HG03064 (cell line): ENCODE results near the gene UBN1.

Experiments
- ATAC-seq: cut with Tn5 transposase; IDR thresholded peaks from one replicate; pipeline ENCODE4 v1.9.1; 2021; ENCODE audit warnings: low read depth; ENCODE audit not compliant: unreplicated experiment

Gene UBN1

DNA sequence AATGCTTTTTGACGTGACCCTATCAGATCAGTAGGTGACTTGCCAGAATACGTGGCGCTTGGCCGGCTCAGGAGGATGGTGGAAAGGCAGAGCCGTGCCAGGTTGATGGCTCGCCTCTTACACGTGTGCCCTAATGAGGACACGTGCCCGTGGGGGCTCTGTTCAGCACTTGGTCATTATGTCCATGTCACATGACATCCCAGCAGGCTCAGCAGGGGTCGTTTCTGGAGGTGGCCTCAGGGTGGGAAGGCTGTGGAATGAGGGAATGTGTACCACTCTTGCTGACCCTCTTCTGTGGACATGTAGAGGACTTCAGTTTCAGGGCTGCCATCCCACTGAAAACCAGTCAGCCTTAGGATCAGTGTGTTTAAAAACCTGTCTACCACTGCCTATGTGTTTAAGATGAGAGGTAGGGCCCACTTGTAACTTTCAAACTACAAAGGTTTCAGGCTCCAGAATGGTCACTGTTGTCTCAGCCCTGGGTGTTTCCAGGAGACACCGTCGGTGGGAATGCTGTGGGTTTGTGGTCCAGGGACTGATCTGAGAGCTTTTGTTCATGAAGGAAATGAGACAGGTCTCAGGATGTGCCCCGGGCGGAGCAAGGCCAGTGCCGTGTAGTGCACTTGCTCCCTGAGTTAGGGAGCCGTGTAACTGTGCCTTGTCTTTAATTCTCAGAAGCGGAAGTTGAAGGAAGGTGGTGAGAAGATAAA is 12.1 kb downstream of the UBN1 start:
- ATAC-seq = no peak

DNA sequence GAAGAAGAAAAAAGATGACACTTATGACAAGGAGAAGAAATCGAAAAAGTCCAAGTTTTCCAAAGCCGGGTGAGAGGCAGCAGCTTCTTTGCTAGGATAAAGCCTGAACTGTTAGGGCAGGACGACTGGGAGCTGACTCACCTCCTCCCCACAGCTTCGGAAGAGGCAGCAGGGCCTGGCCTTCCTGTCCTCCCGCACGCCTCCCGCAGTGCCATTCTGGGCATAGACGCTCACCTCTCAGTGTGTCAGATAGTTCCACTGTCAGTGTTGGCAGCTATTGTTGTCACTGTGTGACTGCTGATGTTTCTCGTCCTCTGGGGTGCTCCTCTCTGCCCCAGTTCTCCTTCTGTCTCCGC is 12.6 kb downstream of the UBN1 start:
- no peak for ATAC-seq

DNA sequence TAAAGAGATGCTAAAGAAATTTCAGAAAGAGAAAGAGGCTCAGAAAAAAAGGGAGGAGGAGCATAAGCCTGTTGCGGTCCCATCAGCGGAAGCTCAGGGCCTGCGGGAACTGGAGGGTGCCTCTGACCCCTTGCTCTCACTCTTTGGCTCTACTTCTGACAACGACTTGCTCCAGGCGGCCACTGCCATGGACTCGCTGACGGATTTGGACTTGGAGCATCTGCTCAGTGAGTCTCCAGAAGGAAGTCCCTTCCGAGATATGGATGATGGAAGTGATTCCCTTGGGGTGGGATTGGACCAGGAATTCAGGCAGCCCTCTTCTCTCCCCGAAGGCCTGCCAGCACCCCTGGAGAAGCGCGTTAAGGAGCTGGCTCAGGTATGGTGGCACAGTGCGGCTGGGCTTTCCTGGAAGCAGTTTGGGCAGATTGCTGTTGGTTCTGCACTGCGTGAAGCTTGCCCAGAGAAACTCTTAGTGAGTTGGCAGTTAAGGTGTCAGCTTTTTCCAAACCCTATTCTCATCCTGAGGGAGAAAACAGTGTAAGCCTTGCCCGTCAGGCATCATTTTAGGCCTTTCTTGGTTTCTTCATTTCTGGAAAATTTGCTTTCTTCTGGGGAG is 13.6 kb downstream of the UBN1 start:
- ATAC-seq = no peak

DNA sequence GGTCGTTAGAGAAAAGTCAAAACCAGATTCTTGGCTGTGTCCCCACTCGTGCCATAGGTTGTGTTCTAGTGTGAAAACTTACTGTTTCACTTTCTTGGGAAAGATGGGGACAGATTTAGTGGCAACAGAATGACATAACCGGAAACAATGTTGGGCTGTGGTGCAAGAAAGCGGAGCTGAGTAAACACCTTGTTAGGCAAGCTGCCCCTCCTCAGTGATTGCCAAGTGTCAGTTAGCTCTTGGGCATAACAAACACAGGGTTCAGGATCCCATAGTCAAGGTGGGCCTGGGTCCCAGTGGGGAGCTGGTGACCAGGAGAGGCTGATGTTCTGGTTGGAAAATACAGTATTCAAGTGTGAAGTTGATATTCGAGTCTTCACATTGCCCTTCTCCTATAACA is 15.4 kb downstream of the UBN1 start:
- ATAC-seq = no peak

DNA sequence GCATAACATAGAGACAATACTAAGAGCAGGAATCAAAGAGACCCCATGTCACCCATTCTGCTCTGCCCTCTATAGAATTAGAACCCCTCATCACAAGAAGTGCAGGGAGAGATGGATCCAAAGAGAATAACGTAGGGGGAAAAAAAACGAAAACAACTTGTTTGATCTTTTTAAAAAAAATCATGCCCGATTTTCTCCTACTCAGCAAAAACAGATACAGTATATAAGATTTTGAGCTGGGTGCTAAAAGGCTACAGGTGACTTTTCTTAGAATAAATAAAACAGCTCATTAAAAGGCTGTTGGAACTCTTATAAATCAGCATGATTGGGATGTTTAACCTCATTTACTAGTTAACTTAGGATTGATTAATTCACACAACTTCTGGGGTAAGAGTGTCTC is 17.4 kb downstream of the UBN1 start:
- no peak for ATAC-seq

DNA sequence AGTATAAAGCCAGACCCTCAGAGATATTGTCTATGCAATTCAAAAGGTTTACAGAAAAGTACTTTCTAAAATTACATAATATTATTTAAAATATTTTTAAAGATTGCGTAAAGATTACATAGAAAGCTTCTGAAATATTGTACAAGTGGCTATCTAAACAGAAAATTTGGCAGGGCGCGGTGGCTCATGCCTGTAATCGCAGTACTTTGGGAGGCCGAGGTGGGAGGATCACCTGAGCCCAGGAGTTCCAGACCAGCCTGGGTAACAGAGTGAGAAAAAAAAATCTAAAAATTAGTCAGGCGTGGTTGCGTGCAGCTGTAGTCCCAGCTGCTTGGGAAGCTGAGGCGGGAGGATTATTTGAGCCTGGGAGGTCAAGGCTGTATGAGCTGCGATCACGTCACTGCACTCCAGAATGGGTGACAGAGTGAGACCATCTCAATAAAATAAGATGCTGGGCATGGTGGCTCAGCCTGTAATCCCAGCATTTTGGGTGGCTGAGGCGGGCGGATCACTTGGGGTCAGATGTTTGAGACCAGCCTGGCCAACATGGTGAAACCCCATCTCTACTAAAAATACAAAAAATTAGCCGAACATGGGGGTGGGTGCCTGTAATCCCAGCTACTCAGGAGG is 18.1 kb downstream of the UBN1 start:
- ATAC-seq = no peak

DNA sequence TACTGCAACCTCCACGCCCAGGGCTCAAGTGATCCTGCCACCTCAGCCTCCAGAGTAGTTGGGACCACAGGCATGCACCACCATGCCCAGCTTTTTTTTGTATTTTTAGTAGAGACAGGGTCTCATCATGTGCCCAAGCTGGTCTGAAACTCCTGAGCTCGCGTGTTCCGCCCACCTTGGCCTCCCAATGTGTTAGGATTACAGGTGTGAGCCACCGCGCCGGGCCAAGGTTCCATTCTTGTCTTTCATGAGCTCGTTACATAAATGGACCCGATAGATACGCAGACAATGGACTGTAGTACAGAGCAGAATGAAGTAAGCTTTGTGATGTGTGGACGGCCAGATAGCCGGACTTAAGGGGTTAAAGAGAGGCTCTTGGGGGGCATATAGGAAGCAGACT is 19.3 kb downstream of the UBN1 start:
- no peak for ATAC-seq

DNA sequence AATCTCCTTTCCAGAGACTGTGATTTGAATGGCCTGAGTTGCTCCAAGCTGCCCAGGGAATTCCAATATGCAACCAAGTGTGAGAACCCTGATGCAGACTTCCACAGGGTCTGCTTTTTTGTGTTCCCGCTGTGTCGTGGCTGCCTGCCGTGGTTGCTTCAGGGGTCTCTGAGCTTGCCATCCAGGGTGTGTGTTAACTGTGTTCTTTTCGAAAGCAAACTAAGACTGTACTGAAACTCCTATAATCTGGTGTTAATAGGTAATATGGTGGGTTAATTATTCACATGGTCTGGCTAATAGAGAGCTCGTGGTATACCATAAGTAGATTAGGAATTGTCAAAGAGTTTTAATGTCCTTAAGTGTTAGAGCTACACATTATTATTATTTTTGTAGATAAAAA is 20.7 kb downstream of the UBN1 start:
- no peak for ATAC-seq

DNA sequence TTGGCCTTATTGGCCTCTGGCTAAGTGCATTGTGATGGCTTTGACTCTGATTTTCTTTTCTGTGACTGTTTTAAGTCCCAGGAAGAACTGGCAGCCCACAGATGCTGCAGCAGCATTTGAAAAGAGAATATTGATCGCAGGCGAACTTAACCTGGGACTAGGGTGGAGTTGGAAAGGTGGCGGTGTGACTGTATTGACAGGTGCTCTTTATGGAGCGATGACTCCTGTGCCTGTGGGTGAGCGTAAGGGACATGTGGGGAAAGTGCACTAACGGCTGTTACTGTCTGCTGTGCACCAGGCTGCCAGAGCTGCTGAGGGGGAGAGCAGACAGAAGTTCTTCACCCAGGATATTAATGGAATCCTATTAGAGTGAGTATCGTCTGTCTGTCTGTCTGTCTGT is 21.3 kb downstream of the UBN1 start:
- no peak for ATAC-seq

DNA sequence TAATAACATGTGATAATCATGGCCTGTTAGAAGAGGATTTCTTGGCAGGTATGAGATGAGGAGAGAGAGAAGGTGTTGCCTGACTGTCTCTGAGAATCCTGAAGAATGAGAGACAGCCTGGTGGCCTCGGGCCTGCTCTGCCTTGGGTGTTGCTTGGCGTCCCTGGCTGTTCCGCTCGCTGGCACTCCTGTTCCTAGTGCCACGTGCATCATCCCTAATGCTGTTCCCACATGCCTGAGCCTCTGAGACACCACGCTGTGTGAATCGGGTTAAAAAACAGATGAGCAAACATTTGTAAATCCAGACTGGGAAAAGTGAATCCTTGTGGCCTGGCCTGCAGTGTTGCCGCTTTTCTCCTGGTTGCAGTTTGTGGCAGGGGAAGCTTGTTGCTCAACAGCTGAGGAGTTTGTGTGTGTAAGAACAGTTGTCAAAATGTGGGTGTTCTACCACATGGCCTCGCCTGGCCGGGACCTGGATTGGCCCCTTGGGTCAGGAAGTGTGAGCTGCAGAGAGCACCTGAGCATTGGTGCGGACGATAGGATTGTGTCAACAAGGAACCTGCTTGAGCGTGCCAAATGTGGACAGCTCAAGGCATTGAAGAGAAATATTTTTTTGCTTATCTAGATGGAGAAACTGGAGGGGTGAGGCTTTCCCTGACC is 22.0 kb downstream of the UBN1 start:
- no peak for ATAC-seq

DNA sequence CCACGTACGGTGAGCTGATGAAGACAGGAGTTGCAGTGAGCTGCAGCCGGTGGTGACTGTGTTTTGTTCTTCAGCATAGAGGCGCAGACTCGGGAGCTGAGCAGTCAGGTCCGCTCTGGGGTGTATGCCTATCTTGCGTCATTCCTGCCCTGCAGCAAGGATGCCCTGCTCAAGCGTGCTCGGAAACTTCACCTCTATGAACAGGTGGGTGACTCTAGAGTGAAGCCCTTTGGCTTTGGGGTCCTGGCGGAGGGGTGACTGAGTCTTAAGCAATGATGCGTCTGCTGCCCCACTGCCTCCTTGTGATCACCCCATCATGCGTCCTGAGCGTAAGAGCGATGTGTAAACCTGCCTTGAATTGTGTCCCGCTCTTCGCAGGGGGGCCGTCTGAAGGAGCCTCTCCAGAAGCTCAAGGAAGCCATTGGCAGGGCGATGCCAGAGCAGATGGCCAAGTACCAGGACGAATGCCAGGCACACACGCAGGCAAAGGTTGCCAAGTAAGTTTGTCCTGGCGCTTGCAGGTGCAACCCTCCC is 22.9 kb downstream of the UBN1 start:
- ATAC-seq = no peak

DNA sequence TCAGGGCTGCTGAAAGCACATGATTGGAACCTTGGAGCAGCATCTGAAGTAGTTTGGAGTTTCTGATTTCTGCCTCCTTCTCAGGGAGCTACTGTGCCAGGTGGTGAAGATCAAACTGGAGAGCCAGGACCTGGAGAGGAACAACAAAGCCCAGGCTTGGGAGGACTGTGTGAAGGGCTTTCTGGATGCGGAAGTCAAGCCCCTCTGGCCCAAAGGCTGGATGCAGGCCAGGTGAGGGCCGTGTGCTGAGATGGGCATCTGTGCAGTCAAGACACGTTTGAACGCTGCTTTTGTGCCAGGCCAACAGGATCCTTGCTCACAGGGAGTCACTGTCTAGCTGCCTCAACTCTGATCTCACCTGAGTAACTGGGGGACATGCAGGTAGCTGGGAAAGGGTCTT is 23.8 kb downstream of the UBN1 start:
- ATAC-seq = no peak

DNA sequence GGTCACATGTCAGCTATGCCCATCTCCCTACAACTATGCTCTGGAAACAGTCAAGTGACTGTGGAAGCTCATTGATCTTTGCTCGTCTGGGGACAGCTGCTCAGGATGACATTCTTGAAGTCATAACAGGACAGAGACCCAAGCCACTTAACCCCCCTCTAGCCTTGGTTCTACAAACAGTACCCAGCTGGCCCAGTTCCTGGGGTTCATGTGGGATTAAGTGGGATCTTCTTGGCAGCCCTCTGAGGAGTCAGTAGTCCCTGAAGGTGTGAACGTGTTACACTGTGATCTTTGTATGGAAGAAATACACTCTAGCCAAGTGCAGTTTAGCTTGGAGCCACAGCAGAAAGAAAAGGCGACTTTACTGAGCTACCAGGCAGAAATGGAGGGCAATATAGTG is 25.8 kb downstream of the UBN1 start:
- ATAC-seq = no peak

DNA sequence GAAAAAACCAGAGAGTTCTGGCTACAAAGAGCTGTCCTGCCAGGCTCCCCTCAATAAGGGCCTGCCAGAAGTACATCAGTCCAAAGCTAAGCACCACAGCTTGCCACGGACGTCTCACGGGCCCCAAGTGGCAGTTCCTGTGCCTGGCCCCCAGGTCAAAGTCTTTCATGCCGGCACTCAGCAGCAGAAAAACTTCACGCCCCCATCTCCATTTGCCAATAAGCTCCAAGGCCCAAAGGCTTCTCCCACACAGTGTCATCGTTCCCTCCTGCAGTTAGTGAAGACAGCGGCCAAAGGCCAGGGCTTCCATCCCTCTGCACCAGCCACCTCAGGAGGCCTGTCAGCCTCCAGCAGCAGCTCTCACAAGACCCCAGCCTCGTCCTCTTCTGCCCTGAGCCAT is 27.4 kb downstream of the UBN1 start:
- no peak for ATAC-seq

DNA sequence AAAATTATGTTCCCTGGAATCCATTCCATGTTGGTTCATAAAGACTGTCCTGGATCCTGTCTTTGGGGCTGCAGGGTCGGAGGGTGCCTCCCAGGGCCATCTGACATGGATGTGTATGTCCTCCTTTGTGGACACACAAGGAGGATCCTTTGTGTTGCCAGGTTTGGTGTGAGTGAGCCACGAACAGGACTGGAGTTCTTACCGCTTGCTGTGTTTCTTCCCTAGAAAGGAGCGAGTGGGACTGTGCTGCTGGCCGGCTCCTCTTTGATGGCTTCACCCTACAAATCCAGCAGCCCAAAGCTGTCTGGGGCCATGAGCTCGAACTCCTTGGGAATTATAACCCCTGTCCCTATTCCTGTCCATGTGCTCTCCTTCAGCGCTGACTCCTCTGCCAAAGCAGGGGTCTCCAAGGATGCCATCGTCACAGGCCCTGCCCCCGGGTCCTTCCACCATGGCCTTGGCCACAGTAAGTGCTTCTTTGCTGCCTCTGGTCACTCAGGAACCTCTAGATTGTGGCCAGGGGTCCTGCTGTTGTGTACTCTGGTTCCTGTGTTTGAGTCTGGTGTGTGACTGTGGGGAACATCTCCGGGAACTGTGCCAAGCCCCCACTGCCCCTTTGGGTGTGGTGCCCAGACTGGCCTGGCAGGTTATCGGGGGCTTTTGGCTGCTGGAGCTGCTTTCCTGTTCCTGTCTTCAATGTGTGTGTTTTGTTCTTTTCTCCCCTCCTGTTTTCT is 29.5 kb downstream of the UBN1 start:
- no peak for ATAC-seq

DNA sequence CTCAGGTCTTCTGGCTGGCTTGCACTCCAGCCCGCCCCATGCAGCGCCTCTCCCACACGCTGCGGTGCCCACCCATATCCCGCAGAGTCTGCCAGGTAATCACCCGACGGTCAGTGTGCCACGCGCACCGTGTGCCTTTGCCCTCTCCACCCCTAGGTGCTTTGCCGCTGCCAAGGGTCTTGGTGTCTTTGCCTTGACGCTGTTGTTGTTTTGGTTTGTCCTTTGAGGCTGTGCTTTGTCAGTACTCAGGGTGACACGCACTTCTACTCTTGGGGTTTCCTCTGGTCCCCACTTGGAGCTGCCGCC is 30.1 kb downstream of the UBN1 start:
- ATAC-seq = no peak

DNA sequence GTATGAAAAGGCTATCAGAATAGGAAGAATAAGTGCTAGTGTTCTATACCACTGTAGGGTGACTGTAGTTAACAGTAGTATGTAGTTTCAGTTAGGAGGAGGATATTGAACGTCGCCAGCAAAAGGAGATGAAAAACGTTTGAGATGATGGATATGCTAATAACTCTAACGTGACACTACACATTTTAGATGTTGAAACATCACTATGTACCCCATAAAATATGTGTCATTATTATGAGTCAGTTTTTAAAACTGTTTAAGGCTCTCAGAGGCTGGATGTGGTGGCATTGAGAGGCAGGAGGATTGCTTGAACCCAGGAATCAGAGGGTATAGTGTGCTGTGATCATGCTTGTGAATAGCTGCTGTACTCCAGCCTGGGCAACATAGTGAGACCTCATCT is 31.8 kb downstream of the UBN1 start:
- ATAC-seq = no peak

DNA sequence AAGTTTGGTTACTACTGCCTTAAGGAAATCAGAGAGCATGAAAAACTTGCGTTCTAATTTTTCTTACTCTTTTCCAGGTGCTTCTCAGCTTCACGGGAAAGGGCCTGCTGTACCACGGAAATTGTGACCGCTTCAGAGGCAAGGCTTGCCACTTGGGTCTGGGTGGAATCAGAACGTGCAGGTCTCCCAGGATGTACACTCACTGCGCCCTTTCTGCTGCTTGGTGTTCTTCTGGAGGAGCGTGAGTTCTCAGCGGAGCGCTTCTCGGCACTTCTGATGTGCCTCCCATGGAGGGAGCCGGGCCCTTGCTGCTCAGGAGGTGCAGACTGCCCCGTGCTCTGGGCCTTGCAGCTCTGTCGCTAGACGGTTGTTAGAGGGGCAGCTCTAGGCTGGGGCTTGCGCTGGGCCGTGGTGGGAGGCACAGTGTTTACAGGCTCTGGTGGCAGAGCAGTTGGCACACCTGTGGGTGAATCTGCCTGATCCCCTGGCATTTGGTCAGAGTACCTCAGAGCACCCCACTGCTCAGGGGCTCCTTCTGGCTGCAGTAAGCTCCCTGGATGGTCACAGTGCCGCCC is 32.8 kb downstream of the UBN1 start:
- no peak for ATAC-seq

DNA sequence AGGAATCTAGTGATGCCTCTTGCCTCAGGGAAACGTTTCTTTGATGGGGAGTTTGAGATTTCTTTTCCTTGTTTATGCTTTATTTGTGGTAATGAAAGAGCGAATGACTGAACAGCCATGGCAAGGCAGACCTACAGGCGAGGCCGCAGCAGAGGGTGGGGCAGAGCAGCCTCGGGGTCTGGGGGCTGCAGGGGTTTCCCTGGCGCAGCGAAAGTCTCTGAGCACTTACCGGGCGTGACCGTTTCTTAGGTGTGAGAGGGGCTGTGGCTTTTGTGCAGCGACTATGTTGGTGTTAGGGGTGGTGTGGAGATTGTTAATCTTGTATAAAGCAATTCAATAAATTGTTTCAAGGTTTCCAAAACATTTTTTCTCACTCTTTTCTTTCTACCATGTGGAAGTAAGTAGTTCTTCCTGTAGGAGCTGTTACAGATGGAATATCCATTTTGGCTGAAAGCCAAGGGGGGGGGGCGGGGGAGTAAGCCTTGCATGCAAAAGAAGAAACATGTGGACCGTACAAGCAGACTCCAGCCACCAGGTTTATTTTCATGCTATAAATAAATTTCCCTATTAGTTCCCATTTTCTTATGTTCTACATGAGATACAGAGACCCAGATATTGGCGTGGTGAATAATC is 34.8 kb downstream of the UBN1 start:
- no peak for ATAC-seq

DNA sequence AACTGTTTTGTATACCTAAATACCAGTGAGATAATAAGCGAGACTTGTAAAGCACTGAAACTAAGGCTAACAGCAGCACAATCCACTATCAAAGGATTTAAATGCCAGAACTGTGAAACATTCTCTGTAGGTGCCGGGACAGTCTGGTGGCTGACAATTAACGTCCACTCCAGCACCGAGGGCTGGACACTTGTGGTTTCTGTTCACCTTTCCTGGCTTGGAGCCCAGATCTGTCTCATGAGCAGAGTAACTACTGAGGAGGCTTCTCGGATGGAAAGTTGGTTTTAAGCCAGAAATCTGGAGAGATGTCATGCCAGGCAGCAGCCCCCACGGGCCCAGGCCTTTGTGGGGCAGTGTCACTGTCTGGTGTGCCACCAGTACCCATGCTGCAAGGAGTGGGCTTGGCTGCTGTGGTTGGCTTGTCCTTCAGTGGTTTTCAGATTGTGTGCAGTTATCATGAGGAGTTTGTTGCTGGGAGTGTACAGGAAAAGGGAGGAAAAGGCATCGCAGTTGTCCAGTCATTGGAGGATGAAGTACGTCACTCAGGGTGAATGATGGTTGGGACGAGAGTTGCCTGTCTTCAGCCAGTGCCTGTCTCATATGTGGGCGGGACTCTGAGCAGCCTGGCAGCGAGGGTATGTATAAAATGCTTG is 35.5 kb downstream of the UBN1 start:
- ATAC-seq = no peak
